Measurements from ENCODE around the gene GALNTL6. TPM values are rescaled to one million over a fixed set of nuclear protein-coding genes. Genes with fewer than 3 reads are reported as not detected.

GALNTL6 gene
- total and polyA plus RNA-seq, 7 experiments from 2014 or later, result not detected

DNA sequence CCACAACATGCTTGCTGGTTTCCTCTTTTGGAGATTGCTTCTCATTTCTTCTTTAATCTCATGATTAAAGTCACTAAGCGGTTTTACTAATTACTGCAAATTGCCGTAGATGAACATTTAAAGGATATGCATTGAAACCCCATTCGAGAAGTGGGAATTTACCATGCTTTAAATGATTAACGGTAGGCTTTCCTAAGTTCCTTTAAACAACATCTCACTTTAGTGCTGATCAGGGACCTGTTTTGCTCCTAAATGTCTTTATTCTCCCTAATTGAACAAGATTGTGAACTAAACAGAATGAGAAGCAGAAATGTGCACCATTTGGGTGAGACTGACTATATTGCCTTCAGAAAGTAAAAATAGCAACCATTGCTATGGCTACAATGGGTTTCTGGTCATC is 430.3 kb downstream of the GALNTL6 start:
- no peak overlapping the region for H3K27ac ChIP-seq (ENCODE audit: low read depth, low read length)
- DNase-seq, result no peak
- H3K4me1 ChIP-seq (ENCODE audit: control insufficient read depth in 2 of 2, insufficient read depth in 2 of 2, low read length in 2 of 2), result no peaks in the 10 kb centered on the region
- Mint-ChIP-seq H3K27ac (no peak overlapping the region), H3K27me3 (no peaks in the 10 kb centered on the region), H3K4me3 (no peak overlapping the region), H3K9me3 (peaks cover 0 to 21% (median 0%) of the 10 kb centered on the region in 11 donors), H3K4me1 (no peaks in the 10 kb centered on the region), H3K36me3 (no peaks in the 10 kb centered on the region)
- ATAC-seq, result no peak
- H3K36me3 ChIP-seq (ENCODE audit: control insufficient read depth in 2 of 3, insufficient read depth in 3 of 3, low read length in 3 of 3), result no peaks in the 10 kb centered on the region
- ChIA-PET CTCF (no interaction called here), POLR2A (no interaction called here)
- intact Hi-C loops (cut with micrococcal nuclease), result no loop called here
- peaks cover 0 to 4% (median 0%) of the 10 kb centered on the region in 3 experiments for H3K9me3 ChIP-seq (ENCODE audit: control insufficient read depth in 2 of 3, low read length in 3 of 3)
- no peak overlapping the region for H3K4me3 ChIP-seq (ENCODE audit: low read length)
- H3K27me3 ChIP-seq (ENCODE audit: control insufficient read depth in 2 of 2, insufficient read depth in 2 of 2, low read length in 2 of 2), result no peaks in the 10 kb centered on the region

DNA sequence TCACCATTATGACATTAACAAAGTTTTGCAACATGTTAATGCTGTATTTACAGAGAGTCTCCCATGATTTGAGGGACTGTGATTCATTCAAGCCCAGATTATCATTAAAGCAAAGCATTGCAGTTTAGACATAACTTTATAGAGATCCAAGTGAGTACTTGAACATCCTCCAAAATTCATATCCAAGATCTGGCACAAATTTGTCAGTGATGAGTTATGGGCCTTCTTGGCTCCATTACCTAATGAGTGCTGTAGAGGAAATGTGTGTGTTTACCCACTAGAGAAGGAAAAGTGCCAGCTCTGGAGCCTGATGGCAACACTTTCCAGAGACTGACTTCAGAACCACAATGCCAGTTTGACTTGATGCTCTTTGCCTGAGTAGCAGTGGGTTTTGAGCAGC is 432.3 kb downstream of the GALNTL6 start:
- H3K27ac ChIP-seq (ENCODE audit: low read depth, low read length), result no peak overlapping the region
- intact Hi-C loops (cut with micrococcal nuclease), result no loop called here
- peaks cover 0 to 4% (median 0%) of the 10 kb centered on the region in 3 experiments for H3K9me3 ChIP-seq (ENCODE audit: control insufficient read depth in 2 of 3, low read length in 3 of 3)
- ATAC-seq (no peak), DNase-seq (no peak)
- POLR2A ChIA-PET, result interaction anchor here (0.6 kb wide), 1 partner anchor 8 kb away, joined by 3 read pairs; no protein-coding TSS in a partner anchor
- H3K4me3 ChIP-seq (ENCODE audit: low read length), result no peak overlapping the region
- Mint-ChIP-seq H3K4me1 (no peaks in the 10 kb centered on the region), H3K27ac (no peak overlapping the region), H3K4me3 (no peak overlapping the region), H3K36me3 (no peaks in the 10 kb centered on the region), H3K27me3 (no peaks in the 10 kb centered on the region), H3K9me3 (peaks cover 0 to 19% (median 2%) of the 10 kb centered on the region in 11 donors)
- no peaks in the 10 kb centered on the region for H3K27me3 ChIP-seq (ENCODE audit: control insufficient read depth in 2 of 2, insufficient read depth in 2 of 2, low read length in 2 of 2)
- H3K36me3 ChIP-seq (ENCODE audit: control insufficient read depth in 2 of 3, insufficient read depth in 3 of 3, low read length in 3 of 3), result no peaks in the 10 kb centered on the region
- no peaks in the 10 kb centered on the region for H3K4me1 ChIP-seq (ENCODE audit: control insufficient read depth in 2 of 2, insufficient read depth in 2 of 2, low read length in 2 of 2)
- CTCF ChIA-PET, result no interaction called here

DNA sequence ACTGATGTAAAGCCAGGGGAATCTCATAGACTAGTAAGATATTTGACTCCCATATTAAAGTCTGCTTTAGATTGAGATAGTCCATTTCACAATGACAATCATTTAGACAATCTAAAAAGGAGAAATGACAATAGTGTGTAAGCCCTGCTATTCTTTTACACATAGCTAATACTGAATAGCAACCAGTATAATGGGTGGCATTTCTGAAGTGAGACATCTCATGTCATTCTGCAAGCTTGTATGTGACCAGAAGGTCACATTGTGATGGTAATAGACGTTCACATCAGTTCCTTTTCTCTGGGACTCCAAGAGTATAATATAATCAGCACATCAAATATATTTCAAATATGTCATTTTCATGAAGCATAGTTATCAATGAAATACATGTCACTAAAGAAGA is 440.2 kb downstream of the GALNTL6 start:
- intact Hi-C loops (cut with micrococcal nuclease), result no loop called here
- Histone ChIP-seq H3K4me3 (ENCODE audit: low read length) (no peak overlapping the region), H3K36me3 (ENCODE audit: control insufficient read depth in 2 of 3, insufficient read depth in 3 of 3, low read length in 3 of 3) (no peaks in the 10 kb centered on the region), H3K9me3 (ENCODE audit: control insufficient read depth in 2 of 3, low read length in 3 of 3) (no peaks in the 10 kb centered on the region), H3K4me1 (ENCODE audit: control insufficient read depth in 2 of 2, insufficient read depth in 2 of 2, low read length in 2 of 2) (no peaks in the 10 kb centered on the region), H3K27ac (ENCODE audit: low read depth, low read length) (no peak overlapping the region), H3K27me3 (ENCODE audit: control insufficient read depth in 2 of 2, insufficient read depth in 2 of 2, low read length in 2 of 2) (no peaks in the 10 kb centered on the region)
- Mint-ChIP-seq H3K4me3 (no peak overlapping the region), H3K36me3 (no peaks in the 10 kb centered on the region), H3K27ac (no peak overlapping the region), H3K4me1 (no peaks in the 10 kb centered on the region), H3K9me3 (peaks cover 0 to 24% (median 5%) of the 10 kb centered on the region in 11 donors), H3K27me3 (no peaks in the 10 kb centered on the region)
- no peak for ATAC-seq
- CTCF ChIA-PET, result no interaction called here
- no peak for DNase-seq
- POLR2A ChIA-PET, result interaction anchor here (0.7 kb wide), 1 partner anchor 8 kb away, joined by 3 read pairs; no protein-coding TSS in a partner anchor

DNA sequence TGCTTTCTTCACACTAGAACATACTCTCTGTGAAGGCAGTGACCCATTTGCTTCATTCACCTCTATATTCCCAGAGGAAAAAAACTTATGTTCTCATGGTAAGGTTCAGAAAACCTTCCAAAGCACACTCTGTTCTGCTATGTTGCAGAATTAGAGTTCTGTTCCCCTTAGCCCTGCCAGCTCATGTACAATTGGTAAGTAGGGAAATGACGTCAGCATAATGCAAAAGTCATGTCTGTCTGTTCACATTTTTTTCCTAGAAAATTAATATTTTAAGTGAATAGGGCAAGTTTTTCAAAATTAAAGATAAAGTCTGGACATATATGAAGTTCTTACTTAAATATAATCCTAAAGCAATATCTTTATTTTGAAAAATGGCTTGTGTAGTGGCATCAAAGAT is 443.6 kb downstream of the GALNTL6 start:
- DNase-seq (no peak), ATAC-seq (no peak)
- POLR2A ChIA-PET, result no interaction called here
- Histone ChIP-seq H3K27me3 (ENCODE audit: control insufficient read depth in 2 of 2, insufficient read depth in 2 of 2, low read length in 2 of 2) (no peaks in the 10 kb centered on the region), H3K4me3 (ENCODE audit: low read length) (no peak overlapping the region), H3K36me3 (ENCODE audit: control insufficient read depth in 2 of 3, insufficient read depth in 3 of 3, low read length in 3 of 3) (no peaks in the 10 kb centered on the region), H3K4me1 (ENCODE audit: control insufficient read depth in 2 of 2, insufficient read depth in 2 of 2, low read length in 2 of 2) (no peaks in the 10 kb centered on the region), H3K27ac (ENCODE audit: low read depth, low read length) (no peak overlapping the region), H3K9me3 (ENCODE audit: control insufficient read depth in 2 of 3, low read length in 3 of 3) (no peaks in the 10 kb centered on the region)
- intact Hi-C loops (cut with micrococcal nuclease), result no loop called here
- CTCF ChIA-PET, result no interaction called here
- Mint-ChIP-seq H3K36me3 (no peaks in the 10 kb centered on the region), H3K9me3 (peaks cover 0 to 29% (median 4%) of the 10 kb centered on the region in 11 donors), H3K4me3 (no peak overlapping the region), H3K27ac (no peak overlapping the region), H3K27me3 (no peaks in the 10 kb centered on the region), H3K4me1 (no peaks in the 10 kb centered on the region)

DNA sequence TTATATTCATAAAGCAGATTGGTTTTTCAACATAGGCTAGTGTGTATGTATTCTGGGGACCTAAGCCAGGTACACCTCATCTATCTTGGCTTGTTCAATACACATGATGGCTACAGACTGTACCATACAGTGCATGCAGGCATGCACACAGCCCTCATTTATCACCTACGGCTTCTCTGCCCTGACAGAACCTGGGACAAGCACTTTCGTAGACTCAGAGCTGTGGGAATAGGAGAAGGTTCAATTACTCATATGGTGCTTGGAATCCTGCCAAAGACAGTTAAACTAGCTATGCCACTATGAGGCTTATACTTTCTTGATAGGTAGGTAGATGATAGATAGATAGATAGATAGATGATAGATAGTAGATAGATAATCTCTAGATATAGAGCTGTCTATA is 457.2 kb downstream of the GALNTL6 start:
- Histone ChIP-seq H3K27me3 (ENCODE audit: control insufficient read depth in 2 of 2, insufficient read depth in 2 of 2, low read length in 2 of 2) (no peaks in the 10 kb centered on the region), H3K36me3 (ENCODE audit: control insufficient read depth in 2 of 3, insufficient read depth in 3 of 3, low read length in 3 of 3) (no peaks in the 10 kb centered on the region), H3K4me1 (ENCODE audit: control insufficient read depth in 2 of 2, insufficient read depth in 2 of 2, low read length in 2 of 2) (no peaks in the 10 kb centered on the region), H3K27ac (ENCODE audit: low read depth, low read length) (no peak overlapping the region), H3K9me3 (ENCODE audit: control insufficient read depth in 2 of 3, low read length in 3 of 3) (no peaks in the 10 kb centered on the region), H3K4me3 (ENCODE audit: low read length) (no peak overlapping the region)
- Mint-ChIP-seq H3K4me3 (no peak overlapping the region), H3K36me3 (no peaks in the 10 kb centered on the region), H3K27me3 (no peaks in the 10 kb centered on the region), H3K9me3 (peaks cover 0 to 22% (median 1%) of the 10 kb centered on the region in 11 donors), H3K27ac (no peak overlapping the region), H3K4me1 (no peaks in the 10 kb centered on the region)
- no peak for DNase-seq
- ATAC-seq, result no peak
- POLR2A ChIA-PET, result no interaction called here
- CTCF ChIA-PET, result no interaction called here
- intact Hi-C loops (cut with micrococcal nuclease), result no loop called here

DNA sequence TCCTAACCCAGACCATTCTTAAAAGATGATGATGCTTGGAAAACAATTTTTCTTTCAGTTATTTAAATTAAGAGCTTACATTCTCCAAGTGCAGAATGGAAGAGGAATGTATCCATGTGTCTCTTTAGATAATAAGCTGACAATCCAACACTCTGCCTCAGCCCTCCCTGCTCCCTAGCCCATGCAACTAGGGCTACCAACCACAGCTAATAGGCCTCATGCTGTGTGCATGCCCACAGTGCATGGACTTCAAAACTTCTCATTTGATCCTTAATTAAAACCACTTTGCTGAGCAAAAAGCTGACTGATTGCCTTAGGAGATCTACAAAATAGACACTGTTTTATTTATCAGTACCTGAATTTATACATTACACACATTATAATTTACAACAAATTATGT is 473.9 kb downstream of the GALNTL6 start:
- POLR2A ChIA-PET, result no interaction called here
- H3K27me3 Mint-ChIP-seq, result no peaks in the 10 kb centered on the region
- CTCF ChIA-PET, result no interaction called here
- H3K27me3 ChIP-seq (ENCODE audit: control insufficient read depth in 2 of 2, insufficient read depth in 2 of 2, low read length in 2 of 2), result no peaks in the 10 kb centered on the region
- DNase-seq (no peak), ATAC-seq (no peak)
- no peaks in the 10 kb centered on the region for H3K36me3 Mint-ChIP-seq
- no peaks in the 10 kb centered on the region for H3K36me3 ChIP-seq (ENCODE audit: control insufficient read depth in 2 of 3, insufficient read depth in 3 of 3, low read length in 3 of 3)
- no peaks in the 10 kb centered on the region for H3K9me3 ChIP-seq (ENCODE audit: control insufficient read depth in 2 of 3, low read length in 3 of 3)
- no peaks in the 10 kb centered on the region for H3K4me1 ChIP-seq (ENCODE audit: control insufficient read depth in 2 of 2, insufficient read depth in 2 of 2, low read length in 2 of 2)
- no peaks in the 10 kb centered on the region for H3K4me1 Mint-ChIP-seq
- H3K9me3 Mint-ChIP-seq, result peaks cover 0 to 9% (median 1%) of the 10 kb centered on the region in 11 donors
- no peak overlapping the region for H3K27ac ChIP-seq (ENCODE audit: low read depth, low read length)
- intact Hi-C loops (cut with micrococcal nuclease), result no loop called here
- no peak overlapping the region for H3K4me3 ChIP-seq (ENCODE audit: low read length)
- H3K4me3 Mint-ChIP-seq, result no peak overlapping the region
- no peak overlapping the region for H3K27ac Mint-ChIP-seq

DNA sequence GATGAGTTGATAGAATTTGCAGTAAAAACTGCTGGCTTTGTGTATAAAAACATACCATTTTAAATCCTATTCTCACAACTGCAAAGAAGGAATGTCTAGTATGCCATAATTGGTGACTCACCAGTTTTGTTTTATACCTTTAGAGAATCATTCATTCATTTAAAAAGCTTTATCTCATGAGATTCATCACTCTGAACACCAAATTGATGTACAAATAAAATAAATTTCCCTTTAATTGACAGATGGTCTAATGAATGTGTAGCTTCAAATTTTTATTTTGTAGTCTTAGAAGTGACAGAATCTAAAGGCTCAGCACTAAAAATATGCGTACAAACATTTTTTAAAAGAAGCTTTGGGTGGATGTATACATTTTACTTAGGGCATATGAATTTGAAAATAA is 492.5 kb downstream of the GALNTL6 start:
- CTCF ChIA-PET, result no interaction called here
- Histone ChIP-seq H3K27ac (ENCODE audit: low read depth, low read length) (no peak overlapping the region), H3K9me3 (ENCODE audit: control insufficient read depth in 2 of 3, low read length in 3 of 3) (no peaks in the 10 kb centered on the region), H3K4me3 (ENCODE audit: low read length) (no peak overlapping the region), H3K36me3 (ENCODE audit: control insufficient read depth in 2 of 3, insufficient read depth in 3 of 3, low read length in 3 of 3) (no peaks in the 10 kb centered on the region), H3K27me3 (ENCODE audit: control insufficient read depth in 2 of 2, insufficient read depth in 2 of 2, low read length in 2 of 2) (no peaks in the 10 kb centered on the region), H3K4me1 (ENCODE audit: control insufficient read depth in 2 of 2, insufficient read depth in 2 of 2, low read length in 2 of 2) (no peaks in the 10 kb centered on the region)
- ATAC-seq (no peak), DNase-seq (no peak)
- POLR2A ChIA-PET, result no interaction called here
- no peak overlapping the region for H3K4me3 Mint-ChIP-seq
- H3K36me3 Mint-ChIP-seq, result no peaks in the 10 kb centered on the region
- intact Hi-C loops (cut with micrococcal nuclease), result no loop called here
- H3K27me3 Mint-ChIP-seq, result no peaks in the 10 kb centered on the region
- H3K27ac Mint-ChIP-seq, result no peak overlapping the region
- H3K4me1 Mint-ChIP-seq, result no peaks in the 10 kb centered on the region
- H3K9me3 Mint-ChIP-seq, result peaks cover 2 to 17% (median 5%) of the 10 kb centered on the region in 11 donors

All from naive thymus-derived CD4-positive, alpha-beta T cell (primary cell).